Measurements from ENCODE around the gene TTN.

The TTN gene

DNA sequence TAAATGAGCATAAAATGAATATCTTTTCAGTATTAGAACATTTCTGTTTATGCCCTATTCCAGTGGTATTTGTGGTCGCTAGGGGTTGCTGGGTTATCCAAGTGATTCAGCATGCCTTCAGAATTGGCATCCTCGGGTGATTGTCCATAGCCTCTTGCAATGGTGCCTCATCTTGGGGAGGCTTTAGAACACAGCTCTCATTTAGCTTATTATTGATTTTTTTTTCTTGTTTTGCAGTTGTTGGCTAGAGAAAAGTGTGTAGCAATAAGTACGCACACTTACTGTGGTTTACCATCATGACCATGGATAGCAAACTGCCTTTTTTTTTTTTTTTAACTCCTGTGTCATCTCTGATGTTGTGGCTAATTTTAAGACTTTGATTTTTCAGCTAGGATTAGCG is 293.3 kb downstream of the TTN start:
- H3K4me3 ChIP-seq (ENCODE audit: low read length): no peak overlapping the region
- no peaks in the 10 kb centered on the region for H3K9me3 ChIP-seq (ENCODE audit: insufficient read depth, low read length)
- H3K27ac ChIP-seq (ENCODE audit: low read length): no peak overlapping the region
- no peak overlapping the region for H2AFZ ChIP-seq (ENCODE audit: low read depth, low read length)
- H3K27me3 ChIP-seq (ENCODE audit: low read depth, low read length): no peaks in the 10 kb centered on the region
- H3K36me3 ChIP-seq (replicated peaks; ENCODE audit: low read depth, low read length): peaks cover 2% of the 10 kb centered on the region
- TF ChIP-seq EZH2phosphoT487 (IDR thresholded peaks at IDR 0.05; ENCODE audit: low read depth): no peak
- TF ChIP-seq, protein P1, sequence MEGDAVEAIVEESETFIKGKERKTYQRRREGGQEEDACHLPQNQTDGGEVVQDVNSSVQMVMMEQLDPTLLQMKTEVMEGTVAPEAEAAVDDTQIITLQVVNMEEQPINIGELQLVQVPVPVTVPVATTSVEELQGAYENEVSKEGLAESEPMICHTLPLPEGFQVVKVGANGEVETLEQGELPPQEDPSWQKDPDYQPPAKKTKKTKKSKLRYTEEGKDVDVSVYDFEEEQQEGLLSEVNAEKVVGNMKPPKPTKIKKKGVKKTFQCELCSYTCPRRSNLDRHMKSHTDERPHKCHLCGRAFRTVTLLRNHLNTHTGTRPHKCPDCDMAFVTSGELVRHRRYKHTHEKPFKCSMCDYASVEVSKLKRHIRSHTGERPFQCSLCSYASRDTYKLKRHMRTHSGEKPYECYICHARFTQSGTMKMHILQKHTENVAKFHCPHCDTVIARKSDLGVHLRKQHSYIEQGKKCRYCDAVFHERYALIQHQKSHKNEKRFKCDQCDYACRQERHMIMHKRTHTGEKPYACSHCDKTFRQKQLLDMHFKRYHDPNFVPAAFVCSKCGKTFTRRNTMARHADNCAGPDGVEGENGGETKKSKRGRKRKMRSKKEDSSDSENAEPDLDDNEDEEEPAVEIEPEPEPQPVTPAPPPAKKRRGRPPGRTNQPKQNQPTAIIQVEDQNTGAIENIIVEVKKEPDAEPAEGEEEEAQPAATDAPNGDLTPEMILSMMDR (IDR thresholded peaks at IDR 0.05; ENCODE audit: low read depth, low read length): no peak
- H3K79me2 ChIP-seq (ENCODE audit: low read length): no peaks in the 10 kb centered on the region
- no peak overlapping the region for H3K9ac ChIP-seq (ENCODE audit: low read length)
- H3K4me2 ChIP-seq (ENCODE audit: low read length): peak overlapping the region; percentile 63
- peaks cover 46% of the 10 kb centered on the region for H3K4me1 ChIP-seq (ENCODE audit: low read length)
- no peaks in the 10 kb centered on the region for H4K20me1 ChIP-seq (ENCODE audit: insufficient read depth, low read length)

DNA sequence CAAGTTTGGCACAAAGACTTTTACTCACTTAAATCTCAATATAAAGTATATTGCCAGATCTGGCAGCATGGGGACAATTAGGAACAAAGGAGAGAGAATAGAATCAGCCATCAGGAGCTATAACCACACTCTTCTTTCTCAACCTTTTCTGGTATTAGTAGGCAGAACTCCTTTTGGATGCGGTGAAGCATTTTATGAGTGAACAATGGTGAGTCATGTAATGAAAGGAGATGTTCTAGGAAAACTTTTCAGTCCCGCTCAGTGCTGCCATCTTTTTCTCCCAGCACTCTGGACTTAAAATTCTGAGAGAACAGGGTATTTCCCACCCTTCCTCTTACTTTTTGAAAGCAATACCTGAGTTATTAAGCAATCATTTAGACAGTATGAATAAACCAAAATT is 294.7 kb downstream of the TTN start:
- Histone ChIP-seq H3K27ac (ENCODE audit: low read length) (no peak overlapping the region), H3K36me3 (replicated peaks; ENCODE audit: low read depth, low read length) (peaks cover 2% of the 10 kb centered on the region), H3K9ac (ENCODE audit: low read length) (no peak overlapping the region), H3K27me3 (ENCODE audit: low read depth, low read length) (no peaks in the 10 kb centered on the region), H4K20me1 (ENCODE audit: insufficient read depth, low read length) (no peaks in the 10 kb centered on the region), H3K4me1 (ENCODE audit: low read length) (peaks cover 53% of the 10 kb centered on the region), H2AFZ (ENCODE audit: low read depth, low read length) (no peak overlapping the region), H3K79me2 (ENCODE audit: low read length) (no peaks in the 10 kb centered on the region), H3K4me2 (ENCODE audit: low read length) (no peak overlapping the region), H3K9me3 (ENCODE audit: insufficient read depth, low read length) (no peaks in the 10 kb centered on the region), H3K4me3 (ENCODE audit: low read length) (no peak overlapping the region)
- TF ChIP-seq, protein P1 (IDR thresholded peaks at IDR 0.05; ENCODE audit: low read depth, low read length): no peak
- no peak for TF ChIP-seq EZH2phosphoT487 (IDR thresholded peaks at IDR 0.05; ENCODE audit: low read depth)

DNA sequence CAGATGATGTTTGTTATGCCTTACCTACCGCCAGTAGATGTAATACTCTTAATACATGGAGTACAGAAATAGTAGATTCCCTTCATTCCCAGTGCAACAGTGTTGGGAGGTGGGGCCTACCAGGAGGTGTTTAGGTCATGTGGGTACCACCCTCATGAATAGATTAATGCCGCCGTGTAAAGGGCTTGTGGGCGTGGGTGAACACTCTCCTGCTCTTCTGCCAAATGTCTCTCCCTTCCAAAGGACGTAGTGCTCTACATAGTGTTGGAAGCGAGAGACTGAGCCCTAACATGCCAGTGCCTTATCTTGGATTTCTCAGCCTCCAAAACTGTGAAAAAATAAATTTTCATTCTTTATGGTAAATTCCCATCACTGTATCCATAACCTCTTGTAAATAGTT is 296.8 kb downstream of the TTN start:
- Histone ChIP-seq H3K4me3 (ENCODE audit: low read length) (no peak overlapping the region), H3K36me3 (replicated peaks; ENCODE audit: low read depth, low read length) (peaks cover 2% of the 10 kb centered on the region), H2AFZ (ENCODE audit: low read depth, low read length) (no peak overlapping the region)

DNA sequence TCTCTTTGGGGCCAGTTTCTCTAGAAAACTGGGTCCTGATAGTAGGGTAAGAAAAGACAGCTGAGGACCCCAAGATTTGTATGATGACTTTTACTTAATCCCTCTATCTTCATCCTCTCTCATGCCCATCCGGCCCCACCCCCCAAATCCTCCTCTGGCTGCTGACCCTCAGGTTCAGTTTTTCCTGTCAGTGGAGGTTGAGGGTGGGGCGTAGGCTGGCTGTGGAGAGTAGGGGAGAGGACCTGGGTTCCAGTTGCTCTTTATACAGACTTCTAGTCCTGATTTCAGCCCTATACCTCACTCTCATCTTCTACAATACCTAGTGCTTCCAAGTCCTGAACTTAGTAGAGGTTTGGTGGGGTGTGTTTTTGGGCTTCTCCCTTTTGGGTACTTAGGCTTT is 298.6 kb downstream of the TTN start:
- Histone ChIP-seq H3K4me2 (ENCODE audit: low read length) (no peak overlapping the region), H3K36me3 (replicated peaks; ENCODE audit: low read depth, low read length) (peaks cover 2% of the 10 kb centered on the region), H4K20me1 (ENCODE audit: insufficient read depth, low read length) (no peaks in the 10 kb centered on the region), H3K4me3 (ENCODE audit: low read length) (no peak overlapping the region), H3K27ac (ENCODE audit: low read length) (no peak overlapping the region), H3K9ac (ENCODE audit: low read length) (no peak overlapping the region), H2AFZ (ENCODE audit: low read depth, low read length) (no peak overlapping the region), H3K27me3 (ENCODE audit: low read depth, low read length) (no peaks in the 10 kb centered on the region), H3K79me2 (ENCODE audit: low read length) (no peaks in the 10 kb centered on the region), H3K9me3 (ENCODE audit: insufficient read depth, low read length) (no peaks in the 10 kb centered on the region), H3K4me1 (ENCODE audit: low read length) (peaks cover 24% of the 10 kb centered on the region)
- TF ChIP-seq, protein P1 (IDR thresholded peaks at IDR 0.05; ENCODE audit: low read depth, low read length): no peak
- TF ChIP-seq EZH2phosphoT487 (IDR thresholded peaks at IDR 0.05; ENCODE audit: low read depth): no peak

More for the DNA sequence above, 296.8 kb downstream of the TTN start:
- no peak for TF ChIP-seq EZH2phosphoT487 (IDR thresholded peaks at IDR 0.05; ENCODE audit: low read depth)
- TF ChIP-seq, protein P1 (IDR thresholded peaks at IDR 0.05; ENCODE audit: low read depth, low read length): no peak
- Histone ChIP-seq H3K9ac (ENCODE audit: low read length) (no peak overlapping the region), H3K27ac (ENCODE audit: low read length) (no peak overlapping the region), H4K20me1 (ENCODE audit: insufficient read depth, low read length) (no peaks in the 10 kb centered on the region), H3K79me2 (ENCODE audit: low read length) (no peaks in the 10 kb centered on the region), H3K9me3 (ENCODE audit: insufficient read depth, low read length) (no peaks in the 10 kb centered on the region), H3K27me3 (ENCODE audit: low read depth, low read length) (no peaks in the 10 kb centered on the region), H3K4me2 (ENCODE audit: low read length) (no peak overlapping the region), H3K4me1 (ENCODE audit: low read length) (peaks cover 41% of the 10 kb centered on the region)

Measured in OCI-LY3 (cell line).